A673 (cell line): ENCODE data around the gene GPR6. TPM values are rescaled to one million over a fixed set of nuclear protein-coding genes. Genes with fewer than 3 reads are reported as not detected.

Source experiments
- BruUV-seq: library from RNA; stranded (reverse); fragments of 400-500 nt; replicated peaks from 2 replicates; lab custom pipeline; 2021; lab: Mats Ljungman, UMichigan
- CTCF ChIA-PET: fragments of 300-600 bp; sonication (Branson Sonifier 250); formaldehyde crosslinking; loops from one replicate; lab custom pipeline; 2022; ENCODE audit warnings: antibody characterized with exemption; lab: Charles Lee
- POLR2A ChIA-PET: fragments of 300-600 bp; sonication (Branson Sonifier 250); formaldehyde crosslinking; loops from one replicate; lab custom pipeline; 2022; ENCODE audit warnings: antibody characterized with exemption; ENCODE audit not compliant: low non-redundant PET; lab: Charles Lee
- DNase-seq: peaks from one replicate; pipeline ENCODE4 v3.0.0-alpha.2; 2015; ENCODE audit warnings: low spot score
- H3K27ac ChIP-seq: fragments of 200-600 bp; sonication (generic); 2 replicates; pipeline ENCODE4 v1.5.1; 2016; ENCODE audit warnings: mixed run types, low read depth, mild to moderate bottlenecking, mixed read lengths, antibody characterized with exemption, low read length; ENCODE audit not compliant: poor library complexity, severe bottlenecking
- H3K27me3 ChIP-seq: fragments of 200-600 bp; sonication (generic); replicated peaks from 2 replicates; pipeline ENCODE4 v1.6.1; 2017; ENCODE audit warnings: mixed run types, low read depth, mild to moderate bottlenecking, mixed read lengths, antibody characterized with exemption, low read length; ENCODE audit not compliant: insufficient read depth, poor library complexity
- H3K36me3 ChIP-seq: fragments of 200-600 bp; sonication (generic); 2 replicates; pipeline ENCODE4 v1.6.1; 2016; ENCODE audit warnings: mixed run types, mild to moderate bottlenecking, mixed read lengths, antibody characterized with exemption, low read length; ENCODE audit not compliant: insufficient read depth, poor library complexity, severe bottlenecking
- H3K4me1 ChIP-seq: fragments of 200-600 bp; sonication (generic); 2 replicates; pipeline ENCODE4 v1.6.1; 2017; ENCODE audit warnings: mixed run types, mild to moderate bottlenecking, mixed read lengths, antibody characterized with exemption, low read length; ENCODE audit not compliant: insufficient read depth, poor library complexity, severe bottlenecking
- H3K4me3 ChIP-seq: fragments of 200-600 bp; sonication (generic); 2 replicates; pipeline ENCODE4 v1.5.1; 2016; ENCODE audit warnings: low read depth, mixed run types, mild to moderate bottlenecking, mixed read lengths, low read length; ENCODE audit not compliant: poor library complexity, severe bottlenecking
- H3K9me3 ChIP-seq: fragments of 200-600 bp; sonication (generic); 2 replicates; pipeline ENCODE4 v1.6.1; 2016; ENCODE audit warnings: mixed run types, low read depth, mild to moderate bottlenecking, mixed read lengths, antibody characterized with exemption, low read length; ENCODE audit not compliant: poor library complexity, severe bottlenecking
- EZH2 ChIP-seq: fragments of 200-600 bp; sonication (generic); IDR thresholded peaks from 2 replicates; pipeline ENCODE4 v1.6.1; 2017; ENCODE audit warnings: borderline replicate concordance, low read depth, mild to moderate bottlenecking, mixed read lengths, antibody characterized with exemption, low read length; ENCODE audit not compliant: poor library complexity, severe bottlenecking
- intact Hi-C: fragments of 100-400 bp; cut with micrococcal nuclease; formaldehyde crosslinking; loops from one replicate; pipeline ENCODE4 v1.10.0; 2022; ENCODE audit not compliant: unreplicated experiment
- total RNA-seq: library from RNA; stranded (reverse); gene quantifications from 2 replicates; pipeline ENCODE4 v1.2.3, GENCODE V29; 2021
- TF ChIP-seq, protein P1 (sequence below): fragments of 300-800, 200-600 bp; sonication (generic); conservative IDR thresholded peaks from 2 replicates; pipeline ENCODE4 v1.5.1; 2017; ENCODE audit warnings: low read depth, mild to moderate bottlenecking, antibody characterized with exemption, low read length, moderate library complexity, mixed read lengths

GPR6 gene
- total RNA-seq, 1 experiment from 2014 or later: not detected

DNA sequence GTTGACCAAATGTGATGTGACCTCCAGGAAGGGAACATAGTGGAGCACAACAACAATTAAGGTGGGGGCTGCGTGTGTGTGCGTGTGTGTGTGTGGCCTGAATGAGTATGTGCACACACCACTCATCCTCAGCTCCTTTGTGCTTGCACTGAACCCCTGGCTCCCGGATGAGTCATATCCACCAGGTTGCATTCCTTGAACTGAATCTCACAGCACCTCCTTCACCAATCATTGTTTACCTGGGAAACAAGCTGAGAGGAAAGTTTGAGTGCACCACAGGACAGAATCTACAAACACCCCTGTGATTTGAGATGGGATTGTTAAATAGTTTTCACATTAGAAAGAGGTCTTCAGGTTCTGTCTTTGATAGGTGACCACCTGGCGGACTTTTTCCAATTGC is 33.7 kb upstream of the GPR6 start:
- BruUV-seq: no TSS peak
- H3K4me3 ChIP-seq: no peak overlapping the region
- intact Hi-C loops: no loop called here
- ChIA-PET POLR2A (no interaction called here), CTCF (no interaction called here)
- no peaks in the 10 kb centered on the region for H3K36me3 ChIP-seq
- TF ChIP-seq, protein P1, sequence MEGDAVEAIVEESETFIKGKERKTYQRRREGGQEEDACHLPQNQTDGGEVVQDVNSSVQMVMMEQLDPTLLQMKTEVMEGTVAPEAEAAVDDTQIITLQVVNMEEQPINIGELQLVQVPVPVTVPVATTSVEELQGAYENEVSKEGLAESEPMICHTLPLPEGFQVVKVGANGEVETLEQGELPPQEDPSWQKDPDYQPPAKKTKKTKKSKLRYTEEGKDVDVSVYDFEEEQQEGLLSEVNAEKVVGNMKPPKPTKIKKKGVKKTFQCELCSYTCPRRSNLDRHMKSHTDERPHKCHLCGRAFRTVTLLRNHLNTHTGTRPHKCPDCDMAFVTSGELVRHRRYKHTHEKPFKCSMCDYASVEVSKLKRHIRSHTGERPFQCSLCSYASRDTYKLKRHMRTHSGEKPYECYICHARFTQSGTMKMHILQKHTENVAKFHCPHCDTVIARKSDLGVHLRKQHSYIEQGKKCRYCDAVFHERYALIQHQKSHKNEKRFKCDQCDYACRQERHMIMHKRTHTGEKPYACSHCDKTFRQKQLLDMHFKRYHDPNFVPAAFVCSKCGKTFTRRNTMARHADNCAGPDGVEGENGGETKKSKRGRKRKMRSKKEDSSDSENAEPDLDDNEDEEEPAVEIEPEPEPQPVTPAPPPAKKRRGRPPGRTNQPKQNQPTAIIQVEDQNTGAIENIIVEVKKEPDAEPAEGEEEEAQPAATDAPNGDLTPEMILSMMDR: no peak
- no peak for TF ChIP-seq EZH2
- no peak overlapping the region for H3K27ac ChIP-seq
- H3K4me1 ChIP-seq: no peaks in the 10 kb centered on the region
- no peaks in the 10 kb centered on the region for H3K9me3 ChIP-seq
- DNase-seq: no peak
- peaks cover 42% of the 10 kb centered on the region for H3K27me3 ChIP-seq

DNA sequence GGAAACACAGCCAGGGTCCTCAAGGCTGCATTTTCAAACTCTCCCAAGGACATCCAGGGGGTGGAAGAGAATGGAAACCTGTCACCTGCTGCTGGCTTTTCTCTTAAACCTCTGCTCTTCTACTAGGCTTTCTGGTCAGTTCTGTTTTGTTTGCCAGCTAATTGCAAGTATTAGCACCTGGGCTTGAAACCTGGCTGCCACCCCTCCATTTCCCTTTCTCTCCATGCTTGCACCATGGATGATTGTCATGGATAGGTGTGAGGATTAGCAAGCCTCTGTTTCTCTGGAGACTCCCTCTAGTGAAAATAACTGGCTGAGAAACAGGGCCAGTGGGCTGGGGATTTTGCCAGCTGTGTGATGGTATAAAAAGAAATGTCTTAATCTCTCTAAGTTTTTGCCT is 33.0 kb upstream of the GPR6 start:
- CTCF ChIA-PET: no interaction called here
- H3K27ac ChIP-seq: no peak overlapping the region
- H3K27me3 ChIP-seq: peaks cover 42% of the 10 kb centered on the region
- BruUV-seq: no TSS peak
- no peak overlapping the region for H3K4me3 ChIP-seq
- no peaks in the 10 kb centered on the region for H3K9me3 ChIP-seq
- no peak for TF ChIP-seq EZH2
- TF ChIP-seq, protein P1: no peak
- intact Hi-C loops: no loop called here
- POLR2A ChIA-PET: no interaction called here
- no peak for DNase-seq
- H3K4me1 ChIP-seq: no peaks in the 10 kb centered on the region
- H3K36me3 ChIP-seq: no peaks in the 10 kb centered on the region

DNA sequence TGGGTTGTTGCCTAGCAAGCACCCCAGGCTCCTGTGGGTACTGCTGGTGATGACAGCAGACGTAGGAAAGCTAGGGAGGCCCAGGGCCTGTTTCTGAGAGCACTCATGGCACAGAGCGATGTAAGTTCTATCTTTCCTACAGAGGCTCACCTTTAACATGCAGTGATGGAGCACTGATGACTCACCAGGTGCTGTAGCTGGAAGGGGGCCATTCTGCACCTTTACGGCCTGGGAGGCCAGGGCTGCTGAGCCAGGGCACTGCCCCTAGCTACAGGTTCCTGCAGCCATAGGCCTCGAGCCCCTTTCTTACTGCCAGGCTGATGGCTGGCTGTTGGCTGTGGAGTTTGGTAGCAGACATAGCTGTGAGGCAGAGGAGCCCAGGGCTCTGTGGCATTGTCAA is 31.1 kb upstream of the GPR6 start:
- Histone ChIP-seq H3K27me3 (peaks cover 35% of the 10 kb centered on the region), H3K27ac (no peak overlapping the region), H3K9me3 (no peaks in the 10 kb centered on the region), H3K4me3 (no peak overlapping the region), H3K36me3 (no peaks in the 10 kb centered on the region), H3K4me1 (no peaks in the 10 kb centered on the region)
- intact Hi-C loops: no loop called here
- BruUV-seq: no TSS peak
- DNase-seq: no peak
- CTCF ChIA-PET: no interaction called here
- TF ChIP-seq, protein P1: no peak
- no peak for TF ChIP-seq EZH2
- POLR2A ChIA-PET: no interaction called here
